Mucosa of descending colon (tissue), 3 donors: ENCODE results near the gene CPA1. TPM values are rescaled to one million over a fixed set of nuclear protein-coding genes. Genes with fewer than 3 reads are reported as not detected.

Source experiments
- ATAC-seq: fragments of 200-7000 bp; cut with Tn5 transposase; one replicate; pipeline ENCODE4 v1.9.1; 2020; ENCODE audit warnings: mild to moderate bottlenecking, moderate library complexity
- DNase-seq, 3 donors: peaks; one replicate each; pipeline ENCODE4 v3.0.0-alpha.2; 2020
- H3K36me3 ChIP-seq: fragments of 200-600 bp; one replicate; pipeline ENCODE4 v1.8.0; 2021; ENCODE audit warnings: low read depth, mild to moderate bottlenecking
- H3K4me1 ChIP-seq: fragments of 200-600 bp; one replicate; pipeline ENCODE4 v1.8.0; 2021; ENCODE audit warnings: low read depth, mild to moderate bottlenecking
- H3K4me3 ChIP-seq: fragments of 200-600 bp; one replicate; pipeline ENCODE4 v1.8.0; 2021; ENCODE audit warnings: mild to moderate bottlenecking
- H3K9me3 ChIP-seq: fragments of 200-600 bp; one replicate; pipeline ENCODE4 v1.8.0; 2021; ENCODE audit warnings: mild to moderate bottlenecking
- intact Hi-C, 2 donors: fragments of 100-400 bp; cut with DNase I in 1 of 2; cut with micrococcal nuclease in 1 of 2; formaldehyde crosslinking; loops; one replicate each; pipeline versions ENCODE4 v1.11.0 to v1.11.1; 2022; cut with DNase I, micrococcal nuclease
- total RNA-seq, 3 donors: library from RNA; stranded (reverse); fragmentation: NEBNext Ultra II Directional in 2 of 3; extraction: Animal tissue kit (Norgen Biotek cat#: 25700) in 2 of 3; gene quantifications; one replicate each; pipeline versions ENCODE4 v1.2.1 to v1.2.4, GENCODE V29; 2021 to 2023
- TF ChIP-seq, protein P1 (sequence below): fragments of 200-600 bp; IDR thresholded peaks from one replicate; pipeline ENCODE4 v1.8.0; 2022; ENCODE audit warnings: antibody characterized with exemption, mild to moderate bottlenecking
- donor health status: DM: no; HTN: no; CAD: no; lungs with moderate emphysema.
- donor health status: DM: no; HTN: no; CAD: no.
- donor health status: DM: no; HTN: yes; CAD: no.

The CPA1 gene
- total RNA-seq, 3 donors from 2014 or later: not detected

DNA sequence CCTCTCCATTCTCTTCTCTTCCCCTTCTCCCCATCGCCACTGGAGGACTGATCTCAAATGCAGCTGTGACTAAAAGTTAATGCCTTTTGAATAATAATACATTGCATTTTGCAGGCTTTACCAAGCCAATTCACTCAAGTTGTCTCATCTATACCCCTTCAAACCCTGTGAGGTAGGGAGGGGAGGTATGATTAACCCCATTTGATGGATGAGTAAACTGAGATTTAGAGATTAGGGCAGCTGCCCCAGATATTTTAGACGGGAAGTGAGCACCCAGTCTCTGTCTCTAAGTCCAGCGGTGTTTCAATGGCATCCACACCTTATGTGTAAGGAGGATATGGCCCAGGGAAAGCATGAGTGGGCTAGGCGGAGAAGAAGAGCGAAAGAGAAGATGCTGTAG is 34.6 kb upstream of the CPA1 start:
- H3K9me3 ChIP-seq: no peaks in the 10 kb centered on the region
- H3K4me3 ChIP-seq: no peak overlapping the region
- intact Hi-C loops: no loop called here
- ATAC-seq (no peak), DNase-seq (no peak)
- no peaks in the 10 kb centered on the region for H3K4me1 ChIP-seq
- TF ChIP-seq, protein P1, sequence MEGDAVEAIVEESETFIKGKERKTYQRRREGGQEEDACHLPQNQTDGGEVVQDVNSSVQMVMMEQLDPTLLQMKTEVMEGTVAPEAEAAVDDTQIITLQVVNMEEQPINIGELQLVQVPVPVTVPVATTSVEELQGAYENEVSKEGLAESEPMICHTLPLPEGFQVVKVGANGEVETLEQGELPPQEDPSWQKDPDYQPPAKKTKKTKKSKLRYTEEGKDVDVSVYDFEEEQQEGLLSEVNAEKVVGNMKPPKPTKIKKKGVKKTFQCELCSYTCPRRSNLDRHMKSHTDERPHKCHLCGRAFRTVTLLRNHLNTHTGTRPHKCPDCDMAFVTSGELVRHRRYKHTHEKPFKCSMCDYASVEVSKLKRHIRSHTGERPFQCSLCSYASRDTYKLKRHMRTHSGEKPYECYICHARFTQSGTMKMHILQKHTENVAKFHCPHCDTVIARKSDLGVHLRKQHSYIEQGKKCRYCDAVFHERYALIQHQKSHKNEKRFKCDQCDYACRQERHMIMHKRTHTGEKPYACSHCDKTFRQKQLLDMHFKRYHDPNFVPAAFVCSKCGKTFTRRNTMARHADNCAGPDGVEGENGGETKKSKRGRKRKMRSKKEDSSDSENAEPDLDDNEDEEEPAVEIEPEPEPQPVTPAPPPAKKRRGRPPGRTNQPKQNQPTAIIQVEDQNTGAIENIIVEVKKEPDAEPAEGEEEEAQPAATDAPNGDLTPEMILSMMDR: no peak
- H3K36me3 ChIP-seq: no peaks in the 10 kb centered on the region

DNA sequence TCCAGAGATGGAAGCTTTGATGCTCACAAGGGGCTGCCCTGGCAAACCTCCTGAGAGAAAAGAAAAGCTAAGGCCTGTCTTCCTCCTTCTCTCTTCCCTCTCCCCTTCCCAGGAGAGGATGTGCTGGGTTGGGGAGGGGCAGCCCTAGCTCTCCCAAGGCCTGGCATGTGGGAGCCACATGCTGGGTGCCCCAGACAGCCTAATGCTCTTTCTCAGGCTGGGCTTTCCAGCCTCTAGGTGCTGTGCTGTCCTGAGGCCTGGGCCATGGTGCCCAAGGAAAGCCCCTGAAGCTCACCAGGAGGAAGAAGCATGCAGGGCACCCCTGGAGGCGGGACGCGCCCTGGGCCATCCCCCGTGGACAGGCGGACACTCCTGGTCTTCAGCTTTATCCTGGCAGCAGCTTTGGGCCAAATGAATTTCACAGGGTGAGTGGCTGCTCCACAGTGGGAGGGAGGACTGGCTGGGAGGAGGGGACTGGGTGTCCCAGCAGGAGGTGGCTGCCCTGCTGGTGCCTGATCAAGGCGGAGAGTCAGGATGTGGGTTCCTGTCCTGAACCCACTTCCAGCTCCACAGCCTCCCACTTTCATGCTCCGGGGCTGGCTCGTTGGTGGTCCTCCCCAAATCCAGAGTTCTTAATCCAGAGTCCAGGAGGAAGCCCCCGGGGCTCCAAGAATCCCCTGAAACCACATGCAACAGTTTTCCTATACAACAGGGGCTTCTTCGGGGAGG is 34.0 kb upstream of the CPA1 start:
- no peak overlapping the region for H3K4me3 ChIP-seq
- no peak for DNase-seq
- TF ChIP-seq, protein P1: no peak
- no peak for ATAC-seq
- H3K9me3 ChIP-seq: no peaks in the 10 kb centered on the region
- H3K4me1 ChIP-seq: no peaks in the 10 kb centered on the region
- H3K36me3 ChIP-seq: no peaks in the 10 kb centered on the region
- intact Hi-C loops: no loop called here

- H3K9me3 ChIP-seq: no peaks in the 10 kb centered on the region
- DNase-seq: no peak
- H3K4me1 ChIP-seq: no peaks in the 10 kb centered on the region
- TF ChIP-seq, protein P1: no peak
- intact Hi-C loops: no loop called here
- ATAC-seq: no peak
- no peak overlapping the region for H3K4me3 ChIP-seq
- no peaks in the 10 kb centered on the region for H3K36me3 ChIP-seq
Measured at GRCh38 chr7:130346941-130347340, 33.4 kb upstream of the CPA1 start.

DNA sequence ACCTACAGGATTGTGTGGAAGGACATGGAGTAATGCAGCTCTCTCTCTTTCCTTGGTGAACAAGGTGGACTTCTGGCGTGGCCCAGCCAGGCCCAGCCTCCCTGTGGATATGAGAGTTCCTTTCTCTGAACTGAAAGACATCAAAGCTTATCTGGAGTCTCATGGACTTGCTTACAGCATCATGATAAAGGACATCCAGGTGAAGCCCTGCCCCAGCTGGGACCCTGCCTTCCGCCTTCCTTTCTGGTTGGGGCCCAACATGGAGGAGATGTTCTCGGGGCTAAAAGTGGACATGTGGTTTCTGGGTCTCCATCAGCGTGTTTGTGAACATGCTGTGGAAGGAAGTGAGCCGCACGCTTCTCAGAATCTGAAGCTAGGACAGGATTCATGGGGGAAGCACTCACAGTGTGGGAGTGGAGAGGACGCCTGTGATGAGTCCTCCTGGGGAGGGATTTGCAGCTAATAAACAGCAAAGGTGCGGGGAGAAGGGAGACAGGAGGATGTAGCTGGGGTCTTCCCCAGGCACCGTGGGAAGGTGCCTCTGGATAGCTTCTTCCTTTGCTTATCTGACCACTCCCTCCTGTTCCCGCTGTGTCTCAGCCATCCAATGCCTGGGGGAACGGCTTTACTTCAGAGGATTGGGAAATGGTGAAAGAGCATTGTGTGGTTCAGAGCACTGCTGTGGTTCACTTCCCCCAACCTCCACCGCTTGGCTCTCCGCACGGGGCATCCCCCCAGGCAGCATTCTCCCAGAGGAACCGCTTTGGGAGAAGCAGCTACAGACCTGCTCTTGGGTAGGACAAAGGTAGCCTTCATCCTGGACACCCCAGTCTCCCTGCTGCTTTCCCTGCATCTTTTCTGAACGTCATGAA is 30.1 kb upstream of the CPA1 start:
- TF ChIP-seq, protein P1: no peak
- intact Hi-C loops: no loop called here
- H3K9me3 ChIP-seq: no peaks in the 10 kb centered on the region
- H3K36me3 ChIP-seq: no peaks in the 10 kb centered on the region
- no peaks in the 10 kb centered on the region for H3K4me1 ChIP-seq
- H3K4me3 ChIP-seq: no peak overlapping the region
- ATAC-seq (no peak), DNase-seq (no peak)

DNA sequence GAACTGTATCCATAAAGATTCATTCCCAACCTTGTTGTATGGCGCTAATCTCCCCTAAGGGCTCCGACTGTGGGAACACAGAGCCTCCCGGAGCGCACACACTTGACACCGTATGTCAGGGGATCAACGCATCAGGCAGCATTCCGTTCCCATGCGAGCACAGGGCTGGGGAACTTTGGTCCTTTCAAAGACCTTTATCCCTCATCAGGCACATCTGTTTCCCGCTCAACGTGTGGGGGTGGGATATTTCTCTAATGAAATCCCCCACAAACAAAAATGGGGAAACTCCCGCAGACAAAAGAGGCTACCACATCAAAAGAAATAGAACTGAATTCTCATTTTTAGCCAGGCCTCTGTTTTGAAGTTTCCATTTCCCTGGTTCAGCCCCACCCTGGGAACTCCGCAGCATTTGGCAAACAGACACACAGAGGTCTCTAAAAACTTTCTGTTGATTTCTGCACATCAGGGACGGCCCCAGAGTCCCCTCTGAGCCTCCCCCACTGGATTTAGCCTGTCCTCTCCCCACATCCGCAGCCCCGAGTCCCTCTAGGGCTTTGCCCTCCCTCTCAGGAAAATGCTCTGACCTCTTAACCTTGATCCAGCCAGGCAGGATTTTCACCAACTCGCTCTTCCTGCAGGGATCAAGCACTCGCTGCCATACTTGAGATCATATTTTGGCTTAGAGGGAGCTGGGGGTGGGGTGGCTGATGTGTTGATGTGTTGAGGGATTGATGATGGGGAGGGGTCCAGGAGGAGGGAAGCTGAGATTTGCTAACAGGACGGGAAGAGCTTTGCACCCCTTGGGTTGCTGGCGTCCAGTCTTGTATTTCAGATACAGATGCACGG is 29.1 kb upstream of the CPA1 start:
- DNase-seq (no peak), ATAC-seq (no peak)
- TF ChIP-seq, protein P1: no peak
- intact Hi-C loops: no loop called here
- Histone ChIP-seq H3K4me1 (no peaks in the 10 kb centered on the region), H3K36me3 (no peaks in the 10 kb centered on the region), H3K9me3 (no peaks in the 10 kb centered on the region), H3K4me3 (no peak overlapping the region)
